NCI-H526 (cell line): Measurements from ENCODE around the gene IL4R.

Source experiments
- DNase-seq, 2 experiments: peaks; one replicate each; lab custom pipeline; 2025; lab: John Stamatoyannopoulos, UW

The IL4R gene

DNA sequence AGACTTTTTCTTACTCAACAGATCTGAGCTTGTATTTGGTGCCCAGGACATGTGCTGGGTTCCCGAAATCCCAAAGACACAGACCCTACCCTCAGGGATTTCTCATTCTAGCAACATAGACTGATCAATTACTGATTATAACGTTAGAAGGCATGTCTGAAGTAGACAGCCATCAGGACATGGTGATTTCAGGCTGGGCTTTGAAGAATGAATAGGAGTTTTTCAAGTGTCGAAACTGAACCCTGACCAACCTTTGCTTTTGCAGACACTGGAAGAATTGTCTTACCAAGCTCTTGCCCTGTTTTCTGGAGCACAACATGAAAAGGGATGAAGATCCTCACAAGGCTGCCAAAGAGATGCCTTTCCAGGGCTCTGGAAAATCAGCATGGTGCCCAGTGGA lies 48.2 kb downstream of the IL4R start:
- no peak for DNase-seq

GRCh38 chr16:27362570-27363245 lies 48.9 kb downstream of the IL4R start:
- no peak for DNase-seq

DNA sequence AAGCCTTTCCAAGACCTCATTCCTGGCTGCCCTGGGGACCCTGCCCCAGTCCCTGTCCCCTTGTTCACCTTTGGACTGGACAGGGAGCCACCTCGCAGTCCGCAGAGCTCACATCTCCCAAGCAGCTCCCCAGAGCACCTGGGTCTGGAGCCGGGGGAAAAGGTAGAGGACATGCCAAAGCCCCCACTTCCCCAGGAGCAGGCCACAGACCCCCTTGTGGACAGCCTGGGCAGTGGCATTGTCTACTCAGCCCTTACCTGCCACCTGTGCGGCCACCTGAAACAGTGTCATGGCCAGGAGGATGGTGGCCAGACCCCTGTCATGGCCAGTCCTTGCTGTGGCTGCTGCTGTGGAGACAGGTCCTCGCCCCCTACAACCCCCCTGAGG lies 49.5 kb downstream of the IL4R start:
- no peak for DNase-seq

GRCh38 chr16:27363797-27364196 lies 50.0 kb downstream of the IL4R start:
- no peak for DNase-seq

DNA sequence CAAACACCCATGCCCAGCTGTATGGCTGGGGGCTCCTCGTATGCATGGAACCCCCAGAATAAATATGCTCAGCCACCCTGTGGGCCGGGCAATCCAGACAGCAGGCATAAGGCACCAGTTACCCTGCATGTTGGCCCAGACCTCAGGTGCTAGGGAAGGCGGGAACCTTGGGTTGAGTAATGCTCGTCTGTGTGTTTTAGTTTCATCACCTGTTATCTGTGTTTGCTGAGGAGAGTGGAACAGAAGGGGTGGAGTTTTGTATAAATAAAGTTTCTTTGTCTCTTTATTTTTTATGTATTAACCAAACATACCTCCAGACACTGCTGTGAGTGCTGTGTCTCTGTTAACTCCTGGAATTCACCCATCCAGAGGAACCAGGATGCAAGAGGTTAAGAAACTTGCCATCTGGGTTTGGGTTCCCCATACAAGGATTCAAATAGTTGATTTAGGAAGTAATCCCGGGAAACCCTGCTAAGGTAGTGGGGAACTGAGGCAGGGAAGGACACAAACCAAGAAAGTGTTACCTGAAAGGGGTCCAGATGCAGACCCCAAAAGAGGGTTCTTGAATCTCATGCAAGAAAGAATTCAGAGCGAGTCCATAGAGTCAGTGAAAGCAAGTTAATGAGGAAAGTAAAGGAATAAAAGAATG lies 50.8 kb downstream of the IL4R start:
- DNase-seq, result no peak

DNA sequence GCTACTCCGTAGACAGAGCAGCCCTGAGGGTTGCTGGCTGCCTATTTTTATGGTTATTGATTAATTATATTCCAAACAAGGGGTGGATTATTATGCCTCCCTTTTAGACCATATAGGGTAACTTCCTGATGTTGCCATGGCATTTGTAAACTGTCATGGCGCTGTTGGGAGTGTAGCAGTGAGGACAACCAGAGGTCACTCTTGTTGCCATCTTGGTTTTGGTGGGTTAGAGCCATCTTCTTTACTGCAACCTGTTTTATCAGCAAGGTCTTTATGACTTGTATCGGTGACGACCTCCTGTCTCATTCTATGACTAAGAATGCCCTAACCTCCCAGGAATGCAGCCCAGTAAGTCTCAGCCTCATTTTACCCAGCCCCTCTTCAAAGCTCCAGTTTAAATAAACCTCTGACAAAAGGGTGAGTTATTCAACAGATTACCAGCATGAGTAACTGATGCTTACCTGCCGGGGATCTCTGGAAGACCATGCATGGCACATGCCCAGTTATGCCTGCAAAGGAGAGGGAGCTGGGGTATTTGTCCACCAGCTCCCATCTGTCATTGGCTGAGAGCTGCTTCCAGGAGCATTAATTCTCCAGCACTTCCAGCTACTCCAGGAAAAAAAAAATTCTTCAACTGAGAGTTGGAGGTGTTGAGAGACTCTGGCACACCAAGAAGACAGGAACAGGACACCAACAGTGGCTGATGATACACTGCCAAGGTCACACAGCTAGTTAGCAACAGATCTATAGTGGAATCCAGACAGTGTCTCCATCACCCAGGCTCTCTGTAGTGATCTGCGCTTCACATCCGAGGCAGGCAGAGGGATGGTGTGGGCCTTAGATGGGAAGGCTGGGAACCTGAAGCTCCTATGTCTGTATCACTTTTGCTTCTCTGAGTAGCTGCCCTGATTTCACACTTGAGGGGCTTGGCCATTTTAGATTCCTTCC lies 51.6 kb downstream of the IL4R start:
- DNase-seq, result no peak

- no peak for DNase-seq
Measured at GRCh38 chr16:27366687-27367460, 53.1 kb downstream of the IL4R start.

DNA sequence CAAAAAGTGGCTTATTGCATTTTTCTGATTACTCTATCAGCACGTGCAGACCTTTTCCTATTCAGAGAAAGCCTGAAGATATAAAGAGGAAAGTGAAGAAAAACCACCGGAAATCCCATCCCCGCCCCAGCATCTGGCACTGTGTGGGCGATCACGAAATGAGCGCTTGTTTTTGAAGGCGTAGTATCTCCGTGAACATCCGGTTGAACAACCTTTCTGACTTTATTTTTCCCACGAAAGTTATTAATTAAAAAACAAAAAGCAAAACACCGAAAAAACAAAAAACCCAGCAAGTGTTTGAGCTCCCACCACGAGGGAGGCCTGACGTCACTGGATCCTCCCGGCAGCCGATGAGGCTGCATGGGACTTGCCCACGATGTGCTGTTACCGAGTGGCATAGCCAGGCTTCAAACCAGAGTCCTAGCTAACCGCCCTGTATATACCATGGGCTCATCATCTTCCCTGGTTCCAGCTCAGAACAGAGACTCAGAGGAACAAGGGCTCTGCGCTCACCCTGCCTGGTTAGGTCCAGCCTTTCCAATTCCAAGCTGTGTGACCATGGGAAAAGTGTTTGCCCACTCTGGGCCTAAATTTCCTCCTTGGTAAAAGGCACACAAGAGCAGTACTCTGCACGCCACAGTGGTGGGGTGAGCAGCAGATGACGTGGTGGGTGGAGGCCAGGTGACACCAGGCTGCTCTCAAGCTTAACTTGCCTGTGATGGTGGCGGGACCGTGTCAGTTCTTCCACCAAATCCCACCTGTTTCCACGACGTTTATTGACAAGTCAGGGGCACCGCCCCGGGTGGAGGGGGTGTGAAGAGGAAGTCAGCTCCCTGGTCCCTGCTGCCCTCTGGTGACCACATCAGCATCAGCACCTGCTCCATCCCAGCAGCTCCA lies 53.9 kb downstream of the IL4R start:
- DNase-seq, result peak in 1 of 2 experiments; percentile 68

GRCh38 chr16:27368358-27368722 lies 54.6 kb downstream of the IL4R start:
- DNase-seq, result no peak

GRCh38 chr16:27369806-27370205 lies 56.0 kb downstream of the IL4R start:
- DNase-seq, result no peak

DNA sequence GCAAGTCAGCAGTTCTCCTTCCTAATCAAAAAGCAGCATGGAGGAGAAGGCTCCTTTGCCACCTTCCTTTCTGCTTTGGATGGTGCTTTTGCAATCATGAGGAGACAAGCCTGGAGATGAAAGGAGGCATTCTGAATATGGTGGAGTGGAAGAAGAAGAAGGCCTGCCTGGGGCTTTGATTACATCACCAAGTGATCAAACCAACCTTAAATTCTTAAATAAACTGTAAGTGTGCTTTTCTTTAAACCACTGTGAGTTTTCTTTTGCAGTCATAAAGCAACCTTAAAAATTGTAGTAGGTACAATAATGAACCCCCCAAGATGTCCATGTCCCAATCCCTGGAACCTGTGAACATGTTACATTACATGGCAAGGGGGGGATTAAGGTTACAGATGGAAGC lies 56.5 kb downstream of the IL4R start:
- no peak for DNase-seq

DNA sequence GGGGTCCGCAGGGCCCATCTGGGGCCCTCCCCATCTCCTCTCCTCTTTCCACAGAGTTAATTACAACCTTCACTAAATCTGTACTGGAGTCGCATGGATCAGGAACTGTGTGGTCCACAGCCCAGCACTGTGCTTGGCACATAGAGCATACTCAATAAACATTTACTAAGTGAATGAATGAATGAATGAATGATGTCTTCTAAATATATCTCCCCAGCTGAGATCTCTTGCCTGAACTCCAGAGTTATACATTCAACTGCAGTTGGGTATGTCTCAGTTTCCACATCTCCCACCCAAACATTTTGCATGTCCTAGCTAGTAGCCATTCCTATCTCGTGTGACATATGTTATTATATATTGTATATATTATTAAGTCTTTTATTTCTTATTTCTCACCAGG lies 59.5 kb downstream of the IL4R start:
- DNase-seq, result no peak

DNA sequence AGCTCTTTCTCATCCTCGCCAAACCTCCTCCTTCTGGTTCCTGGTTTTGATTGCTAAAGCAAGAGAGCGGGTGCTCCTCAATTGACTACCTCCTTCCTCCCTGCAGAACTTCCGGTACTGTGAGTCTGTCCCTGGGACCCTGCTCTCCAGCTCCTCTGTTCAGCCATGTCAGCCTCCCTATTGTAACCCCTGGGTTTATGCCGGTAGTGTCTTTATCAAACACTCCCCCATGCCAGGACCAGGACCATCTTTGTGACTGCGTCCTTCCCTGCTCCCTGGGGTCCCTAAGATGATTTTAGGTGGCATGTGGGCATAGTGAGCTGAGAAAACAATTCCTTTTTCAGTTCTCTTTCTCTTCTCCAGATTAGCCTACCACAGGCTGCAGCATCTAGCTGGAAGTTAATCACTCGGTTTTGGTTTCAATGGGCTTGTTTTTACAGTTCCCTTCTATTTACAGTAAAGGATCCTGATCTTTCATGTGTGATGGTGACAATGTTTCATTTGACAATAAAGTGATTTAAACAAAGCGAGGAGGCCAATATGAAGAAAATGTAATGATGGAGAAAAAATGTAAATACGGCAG lies 60.5 kb downstream of the IL4R start:
- DNase-seq, result no peak

DNA sequence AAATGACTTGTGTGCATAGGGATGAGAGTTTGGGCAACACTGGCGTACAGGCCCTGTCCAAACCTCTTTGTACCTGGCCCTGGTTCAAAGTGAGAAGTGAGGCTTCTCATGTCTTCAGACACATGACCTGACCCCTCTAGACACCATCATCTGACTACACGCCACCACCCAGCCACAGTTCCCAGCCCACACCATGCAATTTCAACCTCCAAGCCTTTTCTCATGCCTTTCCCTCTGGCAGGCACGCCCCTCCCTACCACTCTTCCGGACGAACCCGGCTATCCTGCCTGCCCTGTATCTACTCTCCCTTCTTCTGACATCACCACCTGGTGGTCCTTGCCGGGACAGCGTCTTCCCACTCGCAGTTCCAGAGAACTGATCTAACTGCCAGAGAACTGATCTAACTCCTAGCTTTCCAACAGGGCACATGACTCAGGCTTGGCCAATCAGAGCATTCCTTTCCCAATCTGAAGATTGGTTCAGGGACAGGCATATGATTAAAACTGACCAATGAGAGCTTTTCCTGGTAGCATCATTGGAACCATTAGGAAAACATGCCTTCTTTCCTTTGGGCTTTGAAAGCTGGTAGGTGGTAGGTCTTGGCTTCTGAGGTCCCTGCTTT lies 61.1 kb downstream of the IL4R start:
- DNase-seq, result peak; percentile 71 to 80

- DNase-seq, result no peak
Measured at GRCh38 chr16:27377666-27378485, 64.1 kb downstream of the IL4R start.

GRCh38 chr16:27378871-27379481 lies 65.2 kb downstream of the IL4R start:
- DNase-seq, result no peak

DNA sequence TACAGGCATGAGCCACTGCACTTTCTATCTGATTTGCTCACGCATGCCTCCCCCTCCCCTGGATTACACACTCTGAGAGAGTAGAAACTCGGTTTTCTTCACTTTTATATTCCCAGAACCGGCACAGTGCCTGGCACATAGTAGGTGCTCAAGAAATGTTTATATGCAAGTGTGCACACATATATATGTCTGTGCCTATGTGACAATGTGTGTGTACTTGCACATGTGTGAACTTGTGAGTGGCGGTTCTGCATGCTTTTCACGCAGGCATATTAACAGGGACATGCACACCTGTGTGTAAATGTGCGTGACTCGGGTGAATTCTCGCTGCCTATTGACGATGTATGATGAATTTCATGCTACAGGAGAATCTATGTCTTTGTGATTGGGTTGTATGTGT lies 66.1 kb downstream of the IL4R start:
- DNase-seq, result no peak

DNA sequence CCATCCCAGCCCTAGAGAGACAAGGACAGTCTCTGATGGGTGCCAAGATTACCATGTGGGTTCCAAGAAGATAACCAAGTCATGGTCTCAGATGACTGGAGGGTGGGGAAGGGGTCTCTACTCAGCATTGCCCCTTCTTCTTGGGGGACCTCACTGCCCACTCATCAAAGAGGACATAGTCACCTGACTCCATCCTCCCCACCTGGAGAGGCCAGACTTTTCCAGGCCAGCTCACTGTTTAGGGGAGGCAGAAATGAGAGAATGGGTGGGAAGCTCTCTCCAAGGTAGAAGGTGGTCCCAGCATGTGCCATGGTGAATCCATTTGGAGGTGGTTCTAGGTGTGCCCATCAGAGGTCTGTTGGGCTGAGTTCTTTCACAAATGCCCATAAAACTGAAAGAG lies 67.5 kb downstream of the IL4R start:
- no peak for DNase-seq
